Measurements from ENCODE around the gene AQP7. TPM values are rescaled to one million over a fixed set of nuclear protein-coding genes. Genes with fewer than 3 reads are reported as not detected.
"Not testable (repeated sequence)": the region's sequence is repeated elsewhere in the genome, so short reads cannot be mapped to it uniquely, and the experiment has no call there.

The AQP7 gene
- total RNA-seq: not detected in 2 replicates

DNA sequence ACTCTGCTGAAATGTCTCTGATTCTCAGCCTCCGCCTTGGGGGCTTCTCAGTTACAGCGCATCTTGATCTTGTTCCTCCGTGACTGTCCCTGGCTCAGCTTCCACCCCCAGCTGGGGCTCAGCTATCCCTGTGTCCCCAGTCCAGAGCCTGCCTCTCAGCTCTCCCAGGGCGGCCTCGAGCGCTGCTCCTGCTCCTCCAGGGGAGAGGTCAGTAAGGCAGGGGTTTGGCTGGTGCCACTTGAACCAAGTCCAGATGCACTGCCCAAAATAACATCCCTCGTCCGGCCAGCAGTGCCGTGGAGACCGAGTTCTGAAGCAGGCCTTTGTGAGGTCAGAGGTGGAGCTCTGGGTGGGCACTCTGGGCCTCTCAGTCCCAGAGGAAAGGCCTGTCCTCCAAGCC, at the start of gene AQP7:
Gene AQP7, minus strand, starts transcription at position 198 of the 400 bp plus-strand sequence. CDS start 1,306 bp downstream, outside the sequence.
- H3K36me3 ChIP-seq (ENCODE audit: control insufficient read depth, insufficient read depth, low read length); H3K27me3 ChIP-seq (ENCODE audit: control insufficient read depth, insufficient read depth, low read length); DNase-seq (ENCODE audit: low read depth); H3K4me3 ChIP-seq (ENCODE audit: low read depth, low read length): not testable (repeated sequence)

DNA sequence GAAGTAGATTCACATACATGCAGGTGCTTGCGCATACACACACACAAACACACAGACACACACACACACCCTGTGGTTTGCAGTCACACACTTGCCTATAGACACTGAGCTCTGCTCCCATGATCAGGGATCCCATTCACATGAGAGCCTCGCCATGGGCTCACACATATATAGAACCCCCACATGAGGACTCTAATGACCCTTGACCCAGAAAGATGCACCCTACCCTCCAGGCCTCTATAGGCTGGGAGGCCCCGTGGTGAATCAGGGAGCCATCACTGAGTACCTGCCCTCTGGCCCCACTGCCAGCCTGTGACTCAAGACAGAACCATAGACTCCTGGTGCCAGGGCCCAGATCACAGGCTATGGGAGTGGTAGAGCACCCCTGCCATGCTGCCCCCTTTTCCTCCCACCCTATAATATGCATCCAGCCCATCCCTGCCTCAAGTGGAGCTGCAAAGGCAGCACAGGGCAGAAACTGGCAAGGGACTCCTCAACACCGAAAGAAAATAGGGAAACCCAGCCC, 48.3 kb upstream of the AQP7 start:
- Histone ChIP-seq H3K4me3 (ENCODE audit: low read depth, low read length) (no peak overlapping the region), H3K36me3 (ENCODE audit: control insufficient read depth, insufficient read depth, low read length) (no peaks in the 10 kb centered on the region), H3K27me3 (ENCODE audit: control insufficient read depth, insufficient read depth, low read length) (no peaks in the 10 kb centered on the region)
- TF ChIP-seq, protein P1, sequence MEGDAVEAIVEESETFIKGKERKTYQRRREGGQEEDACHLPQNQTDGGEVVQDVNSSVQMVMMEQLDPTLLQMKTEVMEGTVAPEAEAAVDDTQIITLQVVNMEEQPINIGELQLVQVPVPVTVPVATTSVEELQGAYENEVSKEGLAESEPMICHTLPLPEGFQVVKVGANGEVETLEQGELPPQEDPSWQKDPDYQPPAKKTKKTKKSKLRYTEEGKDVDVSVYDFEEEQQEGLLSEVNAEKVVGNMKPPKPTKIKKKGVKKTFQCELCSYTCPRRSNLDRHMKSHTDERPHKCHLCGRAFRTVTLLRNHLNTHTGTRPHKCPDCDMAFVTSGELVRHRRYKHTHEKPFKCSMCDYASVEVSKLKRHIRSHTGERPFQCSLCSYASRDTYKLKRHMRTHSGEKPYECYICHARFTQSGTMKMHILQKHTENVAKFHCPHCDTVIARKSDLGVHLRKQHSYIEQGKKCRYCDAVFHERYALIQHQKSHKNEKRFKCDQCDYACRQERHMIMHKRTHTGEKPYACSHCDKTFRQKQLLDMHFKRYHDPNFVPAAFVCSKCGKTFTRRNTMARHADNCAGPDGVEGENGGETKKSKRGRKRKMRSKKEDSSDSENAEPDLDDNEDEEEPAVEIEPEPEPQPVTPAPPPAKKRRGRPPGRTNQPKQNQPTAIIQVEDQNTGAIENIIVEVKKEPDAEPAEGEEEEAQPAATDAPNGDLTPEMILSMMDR (IDR thresholded peaks at IDR 0.05; ENCODE audit: insufficient read depth, low read length, poor library complexity, severe bottlenecking): no peak
- no peak for DNase-seq (ENCODE audit: low read depth)

GRCh38 chr9:33449715-33450114, 47.3 kb upstream of the AQP7 start:
- H3K36me3 ChIP-seq (ENCODE audit: control insufficient read depth, insufficient read depth, low read length): no peaks in the 10 kb centered on the region
- TF ChIP-seq, protein P1 (IDR thresholded peaks at IDR 0.05; ENCODE audit: insufficient read depth, low read length, poor library complexity, severe bottlenecking): no peak
- no peaks in the 10 kb centered on the region for H3K27me3 ChIP-seq (ENCODE audit: control insufficient read depth, insufficient read depth, low read length)
- no peak for DNase-seq (ENCODE audit: low read depth)
- H3K4me3 ChIP-seq (ENCODE audit: low read depth, low read length): no peak overlapping the region

DNA sequence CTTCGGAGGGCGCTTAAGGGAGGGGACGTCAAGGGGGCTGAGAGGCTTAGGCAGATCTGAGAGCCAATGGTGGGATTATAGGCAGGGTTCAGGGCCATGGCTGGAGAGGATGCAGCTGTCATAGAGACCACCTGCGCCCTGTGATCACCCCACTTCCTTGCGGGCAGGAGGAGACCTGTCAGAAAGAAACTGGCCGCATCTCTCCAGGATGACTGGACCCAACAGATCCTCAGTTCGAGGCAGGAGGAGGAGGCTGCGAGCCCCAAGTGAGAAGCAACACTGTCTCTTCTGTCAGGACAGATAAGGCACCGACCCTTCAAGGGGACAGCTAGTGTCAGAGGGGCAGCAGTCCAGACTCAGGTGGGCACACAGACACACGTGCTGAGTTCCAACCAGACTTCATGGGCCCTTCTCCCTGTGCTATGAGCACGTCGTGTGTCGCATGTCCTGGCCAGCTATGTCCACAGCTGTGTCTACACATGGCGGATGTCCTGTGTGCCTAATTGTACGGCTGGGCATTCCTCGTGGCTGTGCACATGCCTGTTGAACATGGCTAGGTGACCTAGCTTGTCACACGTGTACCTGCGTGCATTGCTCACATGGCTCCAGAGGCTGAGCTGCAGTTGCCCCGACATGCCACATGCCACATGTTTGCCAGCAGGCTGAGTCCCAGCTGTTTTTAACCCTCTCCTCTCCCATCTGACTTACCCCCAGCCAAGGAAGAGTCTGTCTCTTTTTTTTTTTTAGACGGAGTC, 45.6 kb upstream of the AQP7 start:
- peak overlapping the region; percentile 4 for H3K4me3 ChIP-seq (ENCODE audit: low read depth, low read length)
- TF ChIP-seq, protein P1 (IDR thresholded peaks at IDR 0.05; ENCODE audit: insufficient read depth, low read length, poor library complexity, severe bottlenecking): no peak
- DNase-seq (ENCODE audit: low read depth): no peak
- H3K27me3 ChIP-seq (ENCODE audit: control insufficient read depth, insufficient read depth, low read length): no peaks in the 10 kb centered on the region
- no peaks in the 10 kb centered on the region for H3K36me3 ChIP-seq (ENCODE audit: control insufficient read depth, insufficient read depth, low read length)

DNA sequence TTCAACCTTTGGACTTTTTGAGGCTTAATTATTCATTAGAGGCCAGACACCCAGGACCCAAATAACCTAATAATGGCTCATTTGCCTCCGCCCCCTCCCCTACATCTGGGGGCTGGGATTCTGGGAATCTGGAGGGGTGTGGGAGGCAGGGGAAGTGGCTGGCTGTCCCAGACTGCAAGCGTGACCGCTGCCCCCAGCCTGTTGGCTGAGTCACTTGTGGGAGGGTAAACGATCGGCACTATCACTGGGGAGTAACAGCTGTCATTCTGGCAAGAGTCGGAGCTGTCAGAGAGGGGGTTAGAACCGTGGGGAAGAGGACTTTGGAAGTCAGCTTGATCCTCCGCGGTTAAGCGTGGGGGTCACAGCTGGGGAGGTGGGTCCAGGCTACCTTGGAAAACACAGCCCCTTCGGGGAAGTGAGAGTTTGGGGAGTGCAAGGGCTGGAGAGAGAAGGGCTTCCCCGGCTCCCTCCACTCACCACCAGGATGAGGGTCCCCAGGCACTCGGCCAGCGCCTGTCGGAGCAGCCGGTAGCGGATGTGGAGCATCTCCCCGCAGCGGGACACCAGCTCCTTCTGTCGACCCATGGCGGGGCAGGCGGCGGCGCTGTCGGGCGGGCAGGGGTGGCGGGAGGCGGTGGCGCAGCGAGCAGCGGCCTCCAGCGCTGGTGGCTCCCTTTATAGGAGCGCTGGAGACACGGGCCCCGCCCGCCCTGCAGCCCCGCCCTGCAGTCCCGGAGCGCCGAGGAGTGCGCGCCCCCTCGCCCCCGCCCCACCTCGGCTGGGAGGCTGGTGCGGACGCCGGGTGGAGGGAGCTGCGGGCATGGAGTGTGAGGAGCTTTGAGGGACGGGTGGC, 44.8 kb upstream of the AQP7 start, which contains the start of gene AQP3:
Gene AQP3, minus strand, starts transcription at position 648 of the 853 bp plus-strand sequence. Its CDS starts 63 bp downstream, at position 585.
- peak; percentile 38 for DNase-seq (ENCODE audit: low read depth)
- TF ChIP-seq, protein P1 (IDR thresholded peaks at IDR 0.05; ENCODE audit: insufficient read depth, low read length, poor library complexity, severe bottlenecking): no peak
- Histone ChIP-seq H3K4me3 (ENCODE audit: low read depth, low read length) (peak within 1 kb of the TSS; percentile 12), H3K27me3 (ENCODE audit: control insufficient read depth, insufficient read depth, low read length) (no peaks in the 10 kb centered on the region), H3K36me3 (ENCODE audit: control insufficient read depth, insufficient read depth, low read length) (no peaks in the 10 kb centered on the region)
